Transverse colon (tissue), 4 donors: ENCODE data around the gene CELF6. TPM values are rescaled to one million over a fixed set of nuclear protein-coding genes. Genes with fewer than 3 reads are reported as not detected.

Experiments
- DNase-seq: peaks from one replicate; pipeline ENCODE4 v3.0.0-alpha.2; 2019
- H3K27ac ChIP-seq, 4 donors: fragments of 200-600 bp; sonication (generic); 2 replicates each; pipeline ENCODE4 v1.5.1; 2016 to 2018; ENCODE audit warnings: inconsistent platforms in 4 of 4
- H3K27me3 ChIP-seq: fragments of 200-600 bp; sonication (generic); 2 replicates; pipeline ENCODE4 v1.5.1; 2017; ENCODE audit warnings: inconsistent platforms
- H3K36me3 ChIP-seq, 4 donors: fragments of 200-600 bp; sonication (generic); 2 replicates each; pipeline ENCODE4 v1.5.1; 2017 to 2019; ENCODE audit warnings: inconsistent platforms in 4 of 4
- H3K4me1 ChIP-seq, 4 donors: fragments of 200-600 bp; sonication (generic); 2 replicates each; pipeline ENCODE4 v1.5.1; 2017 to 2020; ENCODE audit warnings: inconsistent platforms in 4 of 4
- H3K4me3 ChIP-seq, 4 donors: fragments of 200-600 bp; sonication (generic); 1 replicate in 1 of 4; 2 replicates in 3 of 4; pipeline versions ENCODE4 v1.5.1 to v1.6.1; 2017 to 2019; ENCODE audit warnings: inconsistent platforms in 4 of 4
- H3K9me3 ChIP-seq, 2 donors: fragments of 200-600 bp; sonication (generic); 2 replicates each; pipeline ENCODE4 v1.5.1; 2017 to 2019; ENCODE audit warnings: inconsistent platforms in 2 of 2
- EP300 ChIP-seq: sonication (generic); formaldehyde crosslinking; IDR thresholded peaks from one replicate; pipeline ENCODE4 v1.6.1; 2017; ENCODE audit warnings: antibody characterized with exemption, low read depth
- POLR2A ChIP-seq: fragments of 450-650 bp; IDR thresholded peaks from one replicate; pipeline ENCODE4 v1.6.1; 2016; ENCODE audit warnings: antibody characterized with exemption, mild to moderate bottlenecking, moderate library complexity
- POLR2AphosphoS5 ChIP-seq, 3 donors: sonication (generic); formaldehyde crosslinking; IDR thresholded peaks; one replicate each; pipeline ENCODE4 v1.6.1; 2016; ENCODE audit warnings: antibody characterized with exemption in 3 of 3
- WGBS, 2 donors: methylation state at CpG; one replicate each; pipeline ENCODE4 v1.1.5; 2018; ENCODE audit warnings: low coverage in 1 of 2; 5-methylcytosine and 5-hydroxymethylcytosine counted together
- in situ Hi-C, 4 donors: fragments of 200-750 bp; cut with MboI; loops; one replicate each; pipeline versions ENCODE4 v1.15.0 to v1.15.1; 2017; ENCODE audit warnings: low sequenced_read_pairs in 3 of 4, low pct_ligation_motif_present in 1 of 4, low pct_unique_long_range_greater_than_20kb in 1 of 4
- intact Hi-C: fragments of 100-400 bp; cut with DNase I; formaldehyde crosslinking; loops from one replicate; pipeline ENCODE4 v1.15.1; 2023; ENCODE audit warnings: low total_unique reads
- total RNA-seq, 4 donors: library from RNA; depleted of rRNA; stranded (reverse); fragments of >200 nt; gene quantifications; one replicate each; pipeline ENCODE4 v1.1.0, GENCODE V29; 2016
- TF ChIP-seq, protein P1 (sequence below), 5 experiments: fragments of 200-600 bp in 3 of 5; fragments of 450-650 bp in 2 of 5; sonication (generic) in 3 of 5; IDR thresholded peaks; 1 replicate in 2 of 5; 2 replicates in 3 of 5; pipeline ENCODE4 v1.5.1; 2016 to 2017; ENCODE audit warnings: antibody characterized with exemption in 5 of 5, inconsistent platforms in 3 of 5, mild to moderate bottlenecking in 2 of 5, moderate library complexity in 1 of 5

Gene CELF6
- total RNA-seq, 4 donors from 2014 or later: 1.5 to 12.9 (median 4.7) TPM

DNA sequence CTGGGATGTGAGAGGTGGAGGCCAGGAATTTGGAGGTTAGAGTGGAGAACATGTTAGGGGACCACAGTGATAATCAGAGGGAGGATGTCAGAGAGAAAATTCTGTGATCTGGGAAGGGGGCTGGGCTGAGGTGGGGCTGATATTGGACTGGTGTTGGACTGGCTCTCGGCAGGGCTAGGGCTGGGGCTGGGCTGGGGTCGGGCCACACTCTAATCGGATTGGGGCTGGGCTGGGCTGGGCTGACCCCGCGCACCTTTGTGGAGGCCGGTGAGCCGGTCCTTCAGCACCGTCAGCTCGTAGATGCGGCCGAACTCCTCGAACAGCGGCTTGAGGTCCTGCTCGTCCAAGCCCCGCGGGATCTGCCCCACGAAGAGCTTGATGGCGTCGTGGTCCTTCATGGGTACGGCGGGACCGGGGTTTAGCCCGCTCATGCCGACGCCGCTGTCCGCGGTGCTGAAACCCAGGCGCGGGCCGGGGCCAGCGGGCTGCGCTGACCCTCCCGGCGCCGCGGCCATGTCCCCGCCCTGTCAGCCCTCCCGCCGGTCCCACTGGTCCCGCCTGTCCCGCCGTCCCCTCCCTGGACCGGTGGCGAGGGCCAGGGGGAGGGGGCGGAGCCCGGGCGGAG, 485 bp downstream of the CELF6 start:
- in situ Hi-C loops: no loop called here

DNA sequence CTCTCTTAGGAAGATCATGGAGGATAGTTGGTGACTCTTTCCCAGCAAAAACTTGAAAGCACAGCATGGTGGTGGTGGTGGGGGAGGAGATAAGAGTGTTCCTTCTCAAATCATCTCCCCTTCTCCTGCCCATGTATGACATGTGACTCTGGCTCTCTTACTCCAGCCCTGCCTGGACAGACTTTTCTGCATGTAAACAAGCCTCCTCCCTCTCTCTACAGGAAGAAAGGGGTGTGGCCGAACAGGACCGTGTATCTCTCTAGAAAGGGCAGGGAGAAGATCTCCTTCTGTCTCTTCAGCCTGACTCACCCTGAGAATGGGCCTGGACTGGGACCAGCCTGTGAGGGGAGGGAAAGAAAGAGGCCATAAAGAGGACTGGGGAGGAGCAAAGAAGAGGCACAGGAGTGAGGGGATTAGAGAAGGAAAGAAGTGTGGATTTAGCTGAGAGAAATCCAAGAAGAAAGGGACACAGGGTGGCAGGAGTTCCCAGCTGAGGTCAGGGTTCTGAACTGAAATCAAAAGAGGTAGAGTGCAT, 1.5 kb downstream of the CELF6 start:
- TF ChIP-seq, protein P1, sequence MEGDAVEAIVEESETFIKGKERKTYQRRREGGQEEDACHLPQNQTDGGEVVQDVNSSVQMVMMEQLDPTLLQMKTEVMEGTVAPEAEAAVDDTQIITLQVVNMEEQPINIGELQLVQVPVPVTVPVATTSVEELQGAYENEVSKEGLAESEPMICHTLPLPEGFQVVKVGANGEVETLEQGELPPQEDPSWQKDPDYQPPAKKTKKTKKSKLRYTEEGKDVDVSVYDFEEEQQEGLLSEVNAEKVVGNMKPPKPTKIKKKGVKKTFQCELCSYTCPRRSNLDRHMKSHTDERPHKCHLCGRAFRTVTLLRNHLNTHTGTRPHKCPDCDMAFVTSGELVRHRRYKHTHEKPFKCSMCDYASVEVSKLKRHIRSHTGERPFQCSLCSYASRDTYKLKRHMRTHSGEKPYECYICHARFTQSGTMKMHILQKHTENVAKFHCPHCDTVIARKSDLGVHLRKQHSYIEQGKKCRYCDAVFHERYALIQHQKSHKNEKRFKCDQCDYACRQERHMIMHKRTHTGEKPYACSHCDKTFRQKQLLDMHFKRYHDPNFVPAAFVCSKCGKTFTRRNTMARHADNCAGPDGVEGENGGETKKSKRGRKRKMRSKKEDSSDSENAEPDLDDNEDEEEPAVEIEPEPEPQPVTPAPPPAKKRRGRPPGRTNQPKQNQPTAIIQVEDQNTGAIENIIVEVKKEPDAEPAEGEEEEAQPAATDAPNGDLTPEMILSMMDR (IDR thresholded peaks at IDR 0.05): no peak
- TF ChIP-seq POLR2A: no peak
- no peak for TF ChIP-seq POLR2AphosphoS5 (IDR thresholded peaks at IDR 0.05)
- TF ChIP-seq EP300: no peak
- no peak for DNase-seq

More for the DNA sequence above, 485 bp downstream of the CELF6 start:
- Histone ChIP-seq H3K9me3 (no peaks in the 10 kb centered on the region), H3K4me1 (peaks cover 0 to 14% (median 12%) of the 10 kb centered on the region in 4 donors), H3K36me3 (no peaks in the 10 kb centered on the region), H3K27me3 (no peaks in the 10 kb centered on the region), H3K27ac (no peak overlapping the region), H3K4me3 (peak overlapping the region in 3 of 4 donors; percentile 38 to 62 (median 50))
- 57% methylated on average over 12 of the region's 48 CpGs; no CpG with 5 or more reads in 1 of the 2 donors for WGBS, 2 donors
- peak; percentile 58 for DNase-seq
- intact Hi-C loops: no loop called here
- no peak for TF ChIP-seq POLR2A

DNA sequence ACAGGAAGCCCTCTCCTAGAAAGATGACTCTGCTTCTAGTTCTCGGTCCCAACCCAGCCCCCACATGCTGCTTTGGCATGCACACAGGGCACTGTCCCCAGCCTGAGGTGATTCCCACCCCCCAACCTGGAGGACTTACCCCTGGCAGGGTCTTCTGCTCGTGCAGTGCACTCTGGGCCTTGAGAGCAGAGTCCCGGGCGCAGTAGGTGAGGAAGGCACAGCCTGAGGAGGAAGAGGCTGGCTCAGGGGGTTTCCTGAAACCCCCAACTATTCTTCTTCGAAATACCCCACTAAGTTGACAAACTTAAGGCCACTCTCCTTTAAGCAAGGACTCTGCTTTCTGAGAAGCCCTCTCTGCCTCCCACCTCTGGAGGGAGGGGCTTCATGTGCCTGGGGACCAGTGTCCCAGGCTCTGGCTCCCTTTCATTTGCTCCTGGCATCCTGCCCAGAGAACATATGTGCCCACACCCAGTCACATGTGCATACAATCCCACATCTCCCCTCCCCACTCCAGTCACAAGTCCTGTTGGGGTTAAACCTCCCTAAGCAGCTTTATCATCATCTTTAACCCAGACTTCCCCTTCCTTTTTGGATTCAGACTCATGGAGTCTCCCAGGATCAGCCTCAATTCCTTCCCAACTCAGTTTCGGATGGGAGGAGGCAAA, 4.1 kb downstream of the CELF6 start:
- no peaks in the 10 kb centered on the region for H3K36me3 ChIP-seq
- H3K4me1 ChIP-seq: peaks cover 0 to 14% (median 11%) of the 10 kb centered on the region in 4 donors
- 74% methylated on average over 6 of the region's 6 CpGs; no CpG with 5 or more reads in 1 of the 2 donors for WGBS, 2 donors
- DNase-seq: no peak
- no peak overlapping the region for H3K27ac ChIP-seq
- in situ Hi-C loops (no loop called here), intact Hi-C loops (no loop called here)
- no peaks in the 10 kb centered on the region for H3K9me3 ChIP-seq
- TF ChIP-seq, protein P1 (IDR thresholded peaks at IDR 0.05): no peak
- TF ChIP-seq POLR2AphosphoS5 (IDR thresholded peaks at IDR 0.05) (no peak), EP300 (no peak)
- H3K27me3 ChIP-seq: no peaks in the 10 kb centered on the region
- H3K4me3 ChIP-seq: no peak overlapping the region

More for the DNA sequence above, 1.5 kb downstream of the CELF6 start:
- 34% methylated on average over 2 of the region's 2 CpGs; no CpG with 5 or more reads in 1 of the 2 donors for WGBS, 2 donors
- intact Hi-C loops: no loop called here
- Histone ChIP-seq H3K36me3 (no peaks in the 10 kb centered on the region), H3K4me1 (peaks cover 0 to 14% (median 12%) of the 10 kb centered on the region in 4 donors), H3K9me3 (no peaks in the 10 kb centered on the region), H3K27me3 (no peaks in the 10 kb centered on the region), H3K27ac (no peak overlapping the region), H3K4me3 (no peak overlapping the region)
- in situ Hi-C loops: no loop called here

DNA sequence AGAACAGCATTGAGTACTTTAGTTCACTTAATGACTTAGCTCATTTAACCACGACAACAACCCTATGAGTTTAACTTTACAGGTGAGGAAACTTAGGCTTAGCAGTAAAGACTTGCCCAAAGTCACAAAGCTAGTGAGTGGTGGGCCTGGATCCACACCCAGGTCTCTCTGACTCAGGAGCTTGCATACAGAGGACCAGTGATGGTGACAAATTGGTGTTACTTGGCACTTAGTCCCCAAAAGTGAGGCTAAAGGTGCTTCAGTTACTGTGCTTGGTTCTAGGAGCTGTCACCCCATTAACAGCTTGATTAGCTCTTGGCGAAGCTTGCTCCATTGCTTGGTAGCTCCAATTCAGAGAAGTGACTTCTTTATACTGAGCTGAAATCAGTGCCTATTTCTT, 6.1 kb downstream of the CELF6 start:
- in situ Hi-C loops (no loop called here), intact Hi-C loops (no loop called here)
- no peak for DNase-seq
- H3K4me1 ChIP-seq: no peaks in the 10 kb centered on the region
- TF ChIP-seq, protein P1 (IDR thresholded peaks at IDR 0.05): no peak
- no peak for TF ChIP-seq POLR2A
- no peak overlapping the region for H3K27ac ChIP-seq
- H3K9me3 ChIP-seq: no peaks in the 10 kb centered on the region
- no peaks in the 10 kb centered on the region for H3K36me3 ChIP-seq
- no peak overlapping the region for H3K4me3 ChIP-seq
- 89 to 100% methylated on average over 2 of the region's 2 CpGs for WGBS, 2 donors
- H3K27me3 ChIP-seq: no peaks in the 10 kb centered on the region
